GM12892 (cell line): ENCODE results near the gene ZNF267.

ENCODE experiments used
- POLR2A ChIP-seq: IDR thresholded peaks from 2 replicates; pipeline ENCODE4 v1.6.1; 2011; ENCODE audit warnings: low read depth, low read length, control low read depth
- POLR2AphosphoS5 ChIP-seq: IDR thresholded peaks from 2 replicates; pipeline ENCODE4 v1.6.1; 2011; ENCODE audit warnings: low read depth, low read length, control low read depth
- TAF1 ChIP-seq: IDR thresholded peaks from 2 replicates; pipeline ENCODE4 v1.6.1; 2011; ENCODE audit warnings: low read depth, mild to moderate bottlenecking, control low read depth, low read length, borderline replicate concordance

DNA sequence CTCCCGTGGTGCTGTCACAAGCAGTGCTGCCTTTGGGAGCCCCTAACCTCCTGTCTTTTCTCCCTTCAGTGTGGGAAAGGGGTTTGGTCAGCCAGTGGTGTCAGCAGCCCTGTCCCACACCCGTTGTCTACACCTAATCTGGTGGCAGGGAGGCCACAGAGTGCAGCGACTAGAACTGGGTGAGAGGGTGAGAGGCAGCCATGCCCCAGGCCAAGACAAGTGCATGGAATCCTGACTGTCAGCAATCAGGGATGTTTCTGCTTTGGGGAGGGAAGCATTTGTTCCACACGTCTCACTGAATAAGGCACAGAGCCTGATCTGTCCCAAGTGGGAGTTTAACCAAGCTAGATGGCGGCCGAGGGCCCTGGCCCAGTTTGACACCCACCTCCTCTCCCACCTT, 1.4 kb upstream of the ZNF267 start:
- no peak for TF ChIP-seq POLR2A
- no peak for TF ChIP-seq POLR2AphosphoS5
- no peak for TF ChIP-seq TAF1
